ENCODE results near the gene TBCA. TPM values are rescaled to one million over a fixed set of nuclear protein-coding genes. Genes with fewer than 3 reads are reported as not detected.
A peak's percentile ranks its signal among the peaks of the same experiment; 100 is the strongest.

TBCA gene, protein sequence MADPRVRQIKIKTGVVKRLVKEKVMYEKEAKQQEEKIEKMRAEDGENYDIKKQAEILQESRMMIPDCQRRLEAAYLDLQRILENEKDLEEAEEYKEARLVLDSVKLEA
- polyA plus RNA-seq = 100 to 1,000 TPM; 162 to 182 (median 172) TPM

DNA sequence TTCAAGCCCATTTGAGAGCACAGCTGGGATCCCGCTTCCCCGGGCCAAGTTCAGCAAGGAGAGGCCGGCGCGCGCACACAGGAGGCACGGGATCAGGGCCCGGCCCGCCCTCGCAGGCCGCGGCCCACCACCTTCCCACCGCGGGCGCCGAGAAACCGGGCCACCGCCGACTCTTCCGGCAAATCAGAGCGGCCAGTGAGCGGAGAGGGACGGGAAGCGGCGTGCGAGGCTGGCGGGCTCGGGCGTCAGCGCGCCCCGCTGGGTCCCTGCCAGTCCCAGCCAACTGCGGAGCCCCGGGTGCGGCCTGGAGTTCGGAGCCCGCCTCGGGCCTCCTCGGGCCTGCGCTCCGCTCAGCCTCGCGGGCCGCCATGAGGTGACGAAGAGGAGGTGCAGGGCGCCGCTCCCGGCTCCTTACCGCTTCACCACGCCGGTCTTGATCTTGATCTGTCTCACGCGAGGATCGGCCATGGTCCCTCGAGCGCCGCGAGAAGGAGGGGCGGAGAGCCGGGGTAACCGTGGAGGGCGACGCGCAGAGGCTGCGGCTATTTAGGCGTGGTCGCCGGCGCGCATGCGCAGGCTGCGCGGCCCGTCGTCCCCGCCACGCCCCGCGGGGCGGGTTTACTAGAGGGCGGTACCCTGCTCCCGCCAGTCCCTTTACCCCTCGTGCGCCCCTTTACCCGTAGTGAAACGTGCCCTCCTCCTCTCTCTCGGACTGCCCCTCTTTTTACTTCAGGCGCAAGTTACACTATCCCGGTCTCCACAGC is at the start of gene TBCA:
TBCA (minus strand) TSS at position 550 of the 764 bp plus-strand sequence; CDS start at position 468, 82 bp downstream.
- Mint-ChIP-seq H3K36me3 (peaks cover 0 to 5% (median 0%) of the 10 kb centered on the region in 3 donors), H3K4me3 (peak within 1 kb of the TSS; percentile 87 to 94 (median 92)), H3K27me3 (ENCODE audit: low read depth in 3 of 3) (peaks cover 10 to 18% (median 14%) of the 10 kb centered on the region in 3 donors), H3K4me1 (peaks cover 37 to 52% of the 10 kb centered on the region in 2 donors), H3K9me3 (no peaks in the 10 kb centered on the region), H3K27ac (peak within 1 kb of the TSS; percentile 94 to 99 (median 98))
- DNase-seq = peak; percentile 92 to 94 (median 93)

DNA sequence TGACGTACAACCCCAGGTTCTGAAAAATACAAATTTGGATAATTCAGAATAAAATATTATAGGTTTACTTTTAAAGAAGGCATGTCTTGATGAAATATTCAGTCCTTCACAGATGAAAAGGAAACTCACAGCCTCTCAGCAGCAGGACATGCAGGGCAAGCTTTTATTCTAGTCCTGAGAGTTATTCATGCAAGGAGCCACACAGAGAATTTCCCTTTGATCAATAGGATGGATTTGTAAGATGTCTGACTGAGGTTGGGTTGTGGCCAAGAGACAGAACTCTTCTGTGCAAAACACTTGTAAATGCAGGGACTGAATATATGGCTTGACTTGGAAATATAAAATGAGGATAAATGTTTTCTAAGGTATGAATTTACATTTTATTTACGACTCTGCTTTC is 48.8 kb upstream of the TBCA start:
- no peak overlapping the region for H3K27ac Mint-ChIP-seq
- no peaks in the 10 kb centered on the region for H3K4me1 Mint-ChIP-seq
- H3K36me3 Mint-ChIP-seq = no peaks in the 10 kb centered on the region
- no peaks in the 10 kb centered on the region for H3K9me3 Mint-ChIP-seq
- no peak overlapping the region for H3K4me3 Mint-ChIP-seq
- no peak for DNase-seq
- peaks cover 0 to 7% (median 1%) of the 10 kb centered on the region in 3 donors for H3K27me3 Mint-ChIP-seq (ENCODE audit: low read depth in 3 of 3)

DNA sequence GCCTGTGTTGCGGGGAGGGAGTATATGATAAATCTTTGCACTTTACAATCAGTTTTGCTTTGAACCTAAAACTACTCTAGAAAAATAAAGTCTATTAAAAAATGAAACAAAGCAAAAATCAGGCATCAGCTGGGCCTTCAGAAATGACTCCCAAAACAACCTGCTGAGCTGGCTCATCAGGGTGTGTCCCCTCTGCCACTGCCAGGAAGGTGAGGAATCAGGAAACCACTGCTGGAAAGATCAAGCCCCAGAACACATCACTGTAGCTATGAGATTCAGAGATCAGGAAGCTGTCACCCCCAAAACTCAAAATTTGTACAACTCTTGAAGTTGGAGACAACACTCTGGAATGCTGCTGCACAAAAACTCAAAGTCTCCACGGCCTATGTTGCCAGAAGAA is 40.5 kb upstream of the TBCA start:
- Mint-ChIP-seq H3K9me3 (no peaks in the 10 kb centered on the region), H3K27me3 (ENCODE audit: low read depth in 3 of 3) (peaks cover 2 to 6% (median 3%) of the 10 kb centered on the region in 3 donors), H3K4me3 (no peak overlapping the region), H3K27ac (no peak overlapping the region), H3K4me1 (no peaks in the 10 kb centered on the region), H3K36me3 (no peaks in the 10 kb centered on the region)
- DNase-seq = no peak

DNA sequence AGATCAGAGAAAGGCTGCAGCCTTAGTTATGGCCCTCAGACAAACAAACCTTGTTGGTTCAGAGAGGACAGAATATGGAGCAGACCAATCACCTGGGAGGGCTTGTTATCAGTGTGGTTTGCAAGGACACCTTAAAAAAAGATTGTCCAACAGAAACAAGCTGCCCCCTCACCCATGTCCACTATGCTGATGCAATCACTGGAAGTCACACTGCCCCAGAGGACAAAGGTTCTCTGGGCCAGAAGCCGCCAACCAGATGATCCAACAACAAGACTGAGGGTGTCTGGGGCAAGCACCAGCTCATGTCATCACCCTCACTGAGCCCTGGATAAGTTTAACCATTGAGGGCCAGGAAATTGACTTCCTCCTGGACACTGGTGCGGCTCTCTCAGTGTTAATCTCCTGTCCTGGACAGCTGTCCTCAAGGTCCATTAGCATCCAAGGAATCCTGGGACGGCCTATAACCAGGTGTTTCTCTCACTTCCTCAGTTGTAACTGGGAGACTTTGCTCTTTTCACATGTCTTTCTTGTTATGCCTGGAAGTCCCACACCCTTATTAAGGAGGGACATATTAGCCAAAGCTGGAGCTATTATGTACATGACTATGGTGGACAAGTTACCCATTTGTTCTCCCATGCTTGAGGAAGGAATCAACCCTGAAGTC is 36.9 kb upstream of the TBCA start:
- H3K4me3 Mint-ChIP-seq = no peak overlapping the region
- H3K4me1 Mint-ChIP-seq = no peaks in the 10 kb centered on the region
- H3K27me3 Mint-ChIP-seq (ENCODE audit: low read depth in 3 of 3) = peaks cover 2 to 9% (median 3%) of the 10 kb centered on the region in 3 donors
- H3K9me3 Mint-ChIP-seq = peaks cover 0 to 10% (median 4%) of the 10 kb centered on the region in 6 donors
- H3K27ac Mint-ChIP-seq = no peak overlapping the region
- H3K36me3 Mint-ChIP-seq = peaks cover 0 to 3% (median 0%) of the 10 kb centered on the region in 3 donors
- no peak for DNase-seq

DNA sequence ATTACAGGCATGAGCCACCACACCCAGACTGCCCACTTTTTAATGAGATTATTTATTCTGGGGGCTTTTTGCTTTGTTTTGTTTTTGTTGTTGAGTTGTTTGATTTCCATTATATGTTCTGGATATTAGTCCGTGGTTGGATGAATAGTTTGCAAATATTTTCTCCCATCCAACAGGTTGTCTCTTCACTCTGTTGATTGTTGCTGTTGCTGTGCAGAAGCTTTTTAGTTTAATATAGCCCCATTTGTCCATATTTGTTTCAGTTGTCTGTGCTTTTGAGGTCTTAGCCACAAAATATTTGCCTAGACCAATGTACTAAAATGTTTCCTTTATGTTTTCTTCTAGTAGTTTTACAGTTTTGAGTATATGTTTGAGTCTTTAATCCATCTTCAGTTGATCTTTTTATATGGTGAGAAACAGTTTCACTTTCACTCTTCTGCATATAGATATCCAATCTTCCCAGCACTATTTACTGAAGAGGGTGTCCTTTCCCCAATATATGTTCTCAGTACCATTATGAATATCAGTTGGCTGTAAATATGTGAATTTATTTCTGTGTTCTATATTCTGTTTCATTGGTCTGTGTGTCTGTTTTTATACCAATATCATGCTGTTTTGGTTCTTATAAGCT is 30.2 kb upstream of the TBCA start:
- peak overlapping the region; percentile 24 to 76 (median 69) for H3K27ac Mint-ChIP-seq
- H3K4me3 Mint-ChIP-seq = peak overlapping the region in 4 of 5 donors; percentile 18 to 74 (median 44)
- peaks cover 3 to 5% (median 4%) of the 10 kb centered on the region in 3 donors for H3K36me3 Mint-ChIP-seq
- H3K27me3 Mint-ChIP-seq (ENCODE audit: low read depth in 3 of 3) = peaks cover 0 to 5% (median 2%) of the 10 kb centered on the region in 3 donors
- H3K4me1 Mint-ChIP-seq = peaks cover 8% of the 10 kb centered on the region in 2 donors
- H3K9me3 Mint-ChIP-seq = peaks cover 0 to 17% (median 10%) of the 10 kb centered on the region in 6 donors
- DNase-seq = peak in 1 of 3 donors; percentile 3

DNA sequence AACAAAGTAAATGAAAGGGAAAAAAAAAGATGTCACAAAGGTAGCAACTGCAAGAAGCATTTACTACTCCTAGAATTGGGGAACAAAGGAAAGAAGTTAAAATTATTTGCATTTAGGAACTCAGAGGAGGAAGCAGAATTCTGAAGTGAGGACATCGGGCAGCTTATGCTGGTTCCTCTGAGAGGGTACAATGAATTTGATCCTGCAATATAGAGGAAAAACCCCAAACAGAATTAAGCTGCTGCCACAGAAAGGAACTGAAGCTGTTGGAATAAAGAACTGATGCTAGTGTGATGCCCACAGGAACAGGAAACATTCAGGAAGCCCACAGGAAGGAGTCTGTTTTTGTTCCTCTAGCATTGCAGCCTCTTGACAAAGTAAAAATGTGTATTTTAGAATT is 22.3 kb upstream of the TBCA start:
- H3K9me3 Mint-ChIP-seq = peaks cover 0 to 14% (median 4%) of the 10 kb centered on the region in 6 donors
- H3K27me3 Mint-ChIP-seq (ENCODE audit: low read depth in 3 of 3) = peaks cover 10 to 35% (median 24%) of the 10 kb centered on the region in 3 donors

DNA sequence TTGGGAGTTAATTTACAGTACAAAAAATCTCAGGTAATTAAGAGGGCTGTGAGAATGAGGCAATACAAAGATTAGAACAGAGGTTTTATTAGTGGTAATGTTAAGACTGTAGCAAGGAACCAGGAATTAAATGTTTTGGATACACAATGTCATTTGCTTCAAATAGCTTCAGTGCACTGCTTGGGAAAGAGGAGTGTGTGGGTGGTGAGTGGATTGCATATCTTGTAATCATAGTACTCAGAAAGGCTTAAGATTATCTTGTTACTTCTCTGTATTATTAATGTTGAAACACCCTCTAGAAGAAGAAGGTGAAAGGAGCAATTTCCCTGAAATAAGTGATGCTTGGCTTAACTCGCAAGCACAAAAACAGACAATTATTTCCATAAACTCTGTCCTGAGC is 21.0 kb upstream of the TBCA start:
- H3K36me3 Mint-ChIP-seq = no peaks in the 10 kb centered on the region
- H3K9me3 Mint-ChIP-seq = peaks cover 0 to 10% (median 4%) of the 10 kb centered on the region in 6 donors
- no peaks in the 10 kb centered on the region for H3K4me1 Mint-ChIP-seq
- no peak overlapping the region for H3K4me3 Mint-ChIP-seq
- no peak for DNase-seq
- no peak overlapping the region for H3K27ac Mint-ChIP-seq
- H3K27me3 Mint-ChIP-seq (ENCODE audit: low read depth in 3 of 3) = peaks cover 10 to 36% (median 22%) of the 10 kb centered on the region in 3 donors

More for the DNA sequence above, 22.3 kb upstream of the TBCA start:
- H3K4me3 Mint-ChIP-seq = no peak overlapping the region
- H3K27ac Mint-ChIP-seq = no peak overlapping the region
- no peaks in the 10 kb centered on the region for H3K4me1 Mint-ChIP-seq
- DNase-seq = no peak
- peaks cover 0 to 5% (median 0%) of the 10 kb centered on the region in 3 donors for H3K36me3 Mint-ChIP-seq

DNA sequence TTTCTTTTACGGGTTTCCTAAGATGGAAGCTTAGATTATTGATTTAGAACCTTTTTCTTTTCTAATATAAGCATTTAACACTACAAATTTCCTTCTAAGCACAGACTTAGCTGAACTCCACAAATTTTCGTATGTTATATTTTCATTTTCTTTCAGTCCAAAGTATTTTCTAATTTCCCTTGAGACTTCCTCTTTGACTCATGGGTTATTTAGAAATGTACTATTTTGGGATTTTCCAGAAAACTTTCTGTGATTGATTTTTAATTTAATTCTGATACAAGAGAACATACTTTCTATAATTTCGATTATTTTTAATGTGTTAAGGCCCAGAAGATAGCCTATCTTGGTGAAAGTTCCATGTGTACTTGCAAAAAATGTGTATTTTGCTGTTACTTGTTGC is 19.7 kb upstream of the TBCA start:
- peaks cover 9 to 36% (median 22%) of the 10 kb centered on the region in 3 donors for H3K27me3 Mint-ChIP-seq (ENCODE audit: low read depth in 3 of 3)
- no peak overlapping the region for H3K4me3 Mint-ChIP-seq
- H3K9me3 Mint-ChIP-seq = peaks cover 0 to 4% (median 0%) of the 10 kb centered on the region in 6 donors
- H3K36me3 Mint-ChIP-seq = no peaks in the 10 kb centered on the region
- no peak overlapping the region for H3K27ac Mint-ChIP-seq
- DNase-seq = no peak
- H3K4me1 Mint-ChIP-seq = no peaks in the 10 kb centered on the region

DNA sequence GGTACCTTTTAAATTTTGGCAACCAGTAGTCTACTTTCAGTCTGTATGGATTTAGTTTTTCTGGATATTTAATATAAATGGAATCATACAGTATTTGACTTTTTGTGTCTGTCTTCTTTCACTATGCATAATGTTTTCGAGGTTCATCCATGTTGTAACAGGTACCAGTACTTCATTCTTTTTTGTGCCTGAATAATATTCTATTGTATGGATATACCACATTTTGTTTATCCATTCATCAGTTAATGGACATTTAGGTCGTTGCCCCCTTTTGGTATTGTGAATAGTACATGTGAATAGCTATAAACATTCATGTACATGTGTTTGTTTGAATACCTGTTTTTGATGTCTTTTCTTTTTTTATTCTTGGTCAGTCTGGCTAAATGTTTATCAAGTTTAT is 19.1 kb upstream of the TBCA start:
- Mint-ChIP-seq H3K27ac (no peak overlapping the region), H3K9me3 (peaks cover 0 to 3% (median 0%) of the 10 kb centered on the region in 6 donors), H3K36me3 (no peaks in the 10 kb centered on the region), H3K4me1 (no peaks in the 10 kb centered on the region), H3K4me3 (no peak overlapping the region), H3K27me3 (ENCODE audit: low read depth in 3 of 3) (peaks cover 9 to 34% (median 20%) of the 10 kb centered on the region in 3 donors)
- DNase-seq = no peak

DNA sequence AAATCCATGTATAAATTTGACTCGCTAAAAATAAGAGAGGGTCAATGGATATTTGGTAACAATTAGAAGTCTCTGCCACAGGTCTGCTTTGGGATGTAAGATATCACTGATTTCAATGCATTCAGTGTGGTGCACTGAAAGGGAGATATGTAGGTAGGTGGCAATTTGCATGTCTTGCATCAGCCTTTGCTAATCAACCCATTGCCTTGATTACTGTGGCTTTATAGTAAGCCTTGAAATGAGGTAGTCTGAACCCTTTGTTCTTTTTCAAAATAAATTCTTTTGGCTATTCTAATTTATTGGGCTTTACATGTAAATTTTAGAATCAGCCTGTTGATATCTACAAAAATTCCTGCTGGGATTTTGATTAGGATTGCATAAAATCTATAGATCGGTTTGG is 15.8 kb upstream of the TBCA start:
- peaks cover 1 to 11% (median 10%) of the 10 kb centered on the region in 3 donors for H3K27me3 Mint-ChIP-seq (ENCODE audit: low read depth in 3 of 3)
- DNase-seq = no peak
- peaks cover 0 to 3% (median 0%) of the 10 kb centered on the region in 6 donors for H3K9me3 Mint-ChIP-seq
- H3K36me3 Mint-ChIP-seq = no peaks in the 10 kb centered on the region
- no peaks in the 10 kb centered on the region for H3K4me1 Mint-ChIP-seq
- no peak overlapping the region for H3K27ac Mint-ChIP-seq
- H3K4me3 Mint-ChIP-seq = no peak overlapping the region

DNA sequence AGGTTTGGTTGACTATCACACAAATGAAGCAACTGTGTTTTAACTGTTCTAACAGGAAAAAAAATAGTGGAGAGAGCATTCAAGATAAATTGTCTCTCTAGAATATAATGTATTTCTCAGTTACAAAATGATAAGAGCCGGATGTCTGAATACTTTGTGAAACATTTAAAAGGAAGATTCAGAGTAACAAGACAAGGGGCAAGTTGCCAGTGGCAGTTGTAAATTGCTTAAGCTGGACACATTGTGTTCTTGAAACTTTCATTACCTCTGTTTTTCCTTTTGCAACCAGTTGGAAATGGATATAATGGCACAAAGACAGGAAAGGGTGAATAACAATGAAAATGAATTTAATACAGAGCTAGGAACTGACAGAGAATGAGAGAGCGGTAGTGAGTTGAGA is 15.2 kb upstream of the TBCA start:
- DNase-seq = no peak
- Mint-ChIP-seq H3K27ac (no peak overlapping the region), H3K4me1 (no peaks in the 10 kb centered on the region), H3K27me3 (ENCODE audit: low read depth in 3 of 3) (peaks cover 1 to 5% (median 5%) of the 10 kb centered on the region in 3 donors), H3K9me3 (peaks cover 0 to 3% (median 0%) of the 10 kb centered on the region in 6 donors), H3K36me3 (no peaks in the 10 kb centered on the region), H3K4me3 (no peak overlapping the region)

DNA sequence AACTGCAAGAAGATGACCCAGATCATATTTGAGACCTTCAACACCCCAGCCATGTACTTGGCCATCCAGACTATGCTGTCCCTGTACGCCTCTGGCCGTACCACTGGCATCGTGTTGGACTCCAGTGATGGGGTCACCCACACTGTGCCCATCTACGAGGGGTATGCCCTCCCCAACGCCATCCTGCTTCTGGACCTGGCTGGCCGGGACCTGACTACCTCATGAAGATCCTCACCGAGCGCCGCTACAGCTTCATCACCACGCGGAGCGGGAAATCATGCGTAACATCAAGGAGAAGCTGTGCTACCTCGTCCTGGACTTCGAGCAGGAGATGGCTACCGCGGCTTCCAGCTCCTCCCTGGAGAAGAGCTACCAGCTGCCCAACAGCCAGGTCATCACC is 9.1 kb upstream of the TBCA start:
- Mint-ChIP-seq H3K9me3 (no peaks in the 10 kb centered on the region), H3K36me3 (no peaks in the 10 kb centered on the region), H3K27ac (no peak overlapping the region), H3K4me1 (no peaks in the 10 kb centered on the region), H3K4me3 (no peak overlapping the region), H3K27me3 (ENCODE audit: low read depth in 3 of 3) (peaks cover 0 to 3% (median 0%) of the 10 kb centered on the region in 3 donors)
- DNase-seq = no peak

DNA sequence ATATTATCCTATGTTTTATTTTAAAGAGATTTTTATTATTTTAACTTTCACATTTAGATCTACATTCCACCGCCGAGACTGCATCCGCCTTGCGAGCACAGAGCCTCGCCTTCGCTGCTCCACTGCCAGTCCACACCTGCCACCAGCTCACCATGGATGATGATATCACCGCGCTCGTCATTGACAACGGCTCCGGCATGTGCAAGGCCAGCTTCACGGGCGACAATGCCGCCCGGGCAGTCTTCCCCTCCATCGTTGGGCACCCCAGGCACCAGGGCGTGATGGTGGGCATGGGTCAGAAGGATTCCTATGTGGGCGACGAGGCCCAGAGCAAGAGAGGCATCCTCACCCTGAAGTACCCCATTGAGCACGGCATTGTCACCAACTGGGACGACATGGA is 8.6 kb upstream of the TBCA start:
- Mint-ChIP-seq H3K27ac (no peak overlapping the region), H3K4me3 (no peak overlapping the region), H3K36me3 (no peaks in the 10 kb centered on the region), H3K4me1 (no peaks in the 10 kb centered on the region), H3K27me3 (ENCODE audit: low read depth in 3 of 3) (peaks cover 0 to under 1% (median 0%) of the 10 kb centered on the region in 3 donors), H3K9me3 (no peaks in the 10 kb centered on the region)
- DNase-seq = no peak

All from immature natural killer cell (primary cell).